Motor neuron (in vitro differentiated cells): ENCODE data around the gene MGP. TPM values are rescaled to one million over a fixed set of nuclear protein-coding genes. Genes with fewer than 3 reads are reported as not detected.
A peak's percentile ranks its signal among the peaks of the same experiment; 100 is the strongest.

Experiments
- ATAC-seq, 8 experiments: fragments of 200-7000 bp; cut with Tn5 transposase; replicated peaks in 6 of 8; 2 replicates each; pipeline ENCODE4 v1.8.0; 2021; ENCODE audit warnings: mild to moderate bottlenecking in 8 of 8, moderate library complexity in 8 of 8
- H3K27ac ChIP-seq, 2 donors: fragments of 250-450 bp; sonication (Bioruptor Pico); 2 replicates each; pipeline ENCODE4 v1.9.0; 2021; ENCODE audit warnings: antibody characterized with exemption in 2 of 2, mild to moderate bottlenecking in 2 of 2, moderate library complexity in 1 of 2
- H3K4me1 ChIP-seq, 2 donors: fragments of 250-450 bp; sonication (Bioruptor Pico); replicated peaks in 1 of 2; 2 replicates each; pipeline ENCODE4 v1.6.1; 2021; ENCODE audit warnings: antibody characterized with exemption in 2 of 2, mild to moderate bottlenecking in 2 of 2, moderate library complexity in 1 of 2
- H3K4me3 ChIP-seq, 5 donors: fragments of 250-450 bp; sonication (Bioruptor Pico); 2 replicates each; pipeline ENCODE4 v1.9.0; 2021; ENCODE audit warnings: antibody characterized with exemption in 5 of 5, mild to moderate bottlenecking in 5 of 5, moderate library complexity in 4 of 5
- WGBS, 10 experiments: fragments of 450-650 bp; shearing (Covaris generic); methylation state at CpG; one replicate each; pipeline ENCODE4 v1.0.0; 2022; 5-methylcytosine and 5-hydroxymethylcytosine counted together
- in situ Hi-C, 9 experiments: fragments of 400-800 bp; cut with MboI; loops; one replicate each; pipeline ENCODE4 v1.15.0; 2021; ENCODE audit warnings: low sequenced_read_pairs in 9 of 9, low pct_unique_long_range_greater_than_20kb in 2 of 9; ENCODE audit not compliant: unreplicated experiment in 9 of 9
- total RNA-seq, 8 experiments: library from RNA; unstranded; fragments of 300-600 nt; gene quantifications; 2 replicates each; pipeline versions ENCODE4 v1.2.3 to v1.2.4, GENCODE V29; 2022

MGP gene
- total RNA-seq, 8 experiments from 2014 or later: 0.05 to 532 (median 26.8) TPM; not detected in 1

DNA sequence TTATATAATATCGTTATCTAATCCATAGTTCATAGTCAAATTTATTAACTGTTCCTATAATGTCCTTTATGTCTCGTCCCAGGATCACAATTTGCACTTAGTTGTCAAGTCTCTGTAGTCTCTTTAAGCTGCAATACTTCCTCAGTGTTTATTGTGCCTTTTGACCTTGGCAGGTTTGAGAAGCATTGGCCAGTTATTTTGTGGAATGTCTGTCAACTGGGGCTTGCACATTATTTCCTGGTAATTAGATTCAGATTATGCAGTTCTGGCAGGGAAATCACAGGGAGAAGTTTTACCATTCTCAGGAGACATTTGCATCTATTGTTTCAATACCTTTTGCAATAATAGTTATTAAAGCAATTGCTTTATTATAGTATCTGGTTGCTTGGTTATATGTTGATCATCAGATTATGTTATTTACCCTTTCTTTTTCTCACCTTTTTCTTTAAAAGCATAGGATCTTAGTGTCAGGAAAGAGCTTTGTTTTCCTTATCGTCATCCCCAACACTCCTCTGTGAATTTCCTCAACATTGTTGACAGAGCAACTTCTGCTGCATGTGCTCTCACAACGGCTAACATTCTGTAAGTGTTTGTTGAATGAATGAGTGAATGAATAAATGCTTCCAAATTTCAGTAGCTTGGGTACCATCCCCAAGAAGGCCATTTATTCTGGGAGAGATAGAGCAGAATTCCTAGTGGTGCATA, 38.6 kb downstream of the MGP start:
- 18 to 93% (median 78%) methylated on average over 2 to 4 of the region's 4 CpGs for WGBS, 10 experiments
- in situ Hi-C loops: loop anchor here in 6 of 9 experiments (10.0 to 25.0 kb wide), 5 partner anchors 140 to 690 kb away; partner anchors contain the start of gene RERG (in 4 of the 6)
- no peak overlapping the region for H3K4me3 ChIP-seq
- H3K27ac ChIP-seq: no peak overlapping the region
- ATAC-seq: no peak
- peaks cover 4% of the 10 kb centered on the region in 2 donors for H3K4me1 ChIP-seq

DNA sequence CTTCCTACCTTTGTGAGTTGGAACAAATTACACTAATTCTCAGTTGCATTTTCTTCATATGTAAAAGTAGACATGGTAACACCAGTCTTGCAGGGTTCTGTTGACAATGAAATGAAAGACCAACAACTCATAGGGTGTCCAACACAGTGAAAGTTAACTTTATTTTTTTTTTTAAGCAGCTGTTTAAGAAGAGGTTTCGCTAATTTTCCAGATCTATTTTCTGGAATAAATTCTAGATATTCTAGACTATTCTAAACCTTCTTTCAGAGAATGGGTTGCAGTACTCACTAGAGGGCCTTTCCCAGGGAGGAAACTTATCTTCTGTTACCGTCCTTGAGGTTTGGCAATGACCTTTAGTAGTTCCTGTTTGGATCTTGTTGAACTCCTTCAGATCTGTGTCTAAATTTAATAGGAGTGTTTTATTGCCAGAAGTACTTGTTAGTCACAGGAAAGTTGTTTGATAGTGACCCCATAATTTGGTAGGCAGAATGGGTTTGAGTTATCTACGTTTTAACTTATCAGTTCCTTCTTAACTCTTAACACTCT, 39.5 kb downstream of the MGP start:
- H3K4me1 ChIP-seq: peaks cover 4% of the 10 kb centered on the region in 2 donors
- no peak overlapping the region for H3K27ac ChIP-seq
- in situ Hi-C loops: loop anchor here in 6 of 9 experiments (10.0 to 25.0 kb wide), 5 partner anchors 141 to 691 kb away; partner anchors contain the start of gene RERG (in 4 of the 6)
- ATAC-seq: no peak
- H3K4me3 ChIP-seq: no peak overlapping the region
- WGBS, 10 experiments: 39 to 100% (median 87%) methylated on average over 1 to 3 of the region's 3 CpGs

DNA sequence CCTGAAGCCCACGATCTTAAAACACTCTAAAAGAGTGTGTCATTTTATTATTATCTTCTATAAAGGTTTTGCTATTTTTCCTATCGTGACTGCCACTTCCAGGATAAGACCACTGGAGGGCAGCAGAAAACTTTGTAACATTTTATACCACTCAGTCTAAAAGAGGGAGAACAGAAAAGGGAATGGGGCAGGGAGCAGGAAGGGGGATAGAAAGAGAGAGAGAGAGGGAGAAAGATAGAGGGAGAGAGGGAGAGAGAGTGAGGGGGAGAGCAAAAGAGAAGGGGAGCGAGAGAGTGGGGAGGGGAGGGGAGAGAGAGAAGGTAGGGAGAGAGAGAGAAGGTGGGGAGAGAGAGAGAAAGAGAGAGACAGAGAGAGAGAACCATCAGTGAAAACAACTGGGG, 40.3 kb downstream of the MGP start:
- WGBS, 10 experiments: 0% methylated on average over 1 to 3 of the region's 3 CpGs; no CpG with 5 or more reads in 1 of the 10 experiments
- peak; percentile 23 to 67 (median 47) for ATAC-seq
- no peak overlapping the region for H3K4me3 ChIP-seq
- peaks cover 4% of the 10 kb centered on the region in 2 donors for H3K4me1 ChIP-seq
- no peak overlapping the region for H3K27ac ChIP-seq
- in situ Hi-C loops: loop anchor here in 6 of 9 experiments (10.0 to 25.0 kb wide), 5 partner anchors 142 to 692 kb away; partner anchors contain the start of gene RERG (in 4 of the 6)

- in situ Hi-C loops: loop anchor here in 6 of 9 experiments (10.0 to 25.0 kb wide), 5 partner anchors 143 to 693 kb away; partner anchors contain the start of gene RERG (in 4 of the 6)
- Histone ChIP-seq H3K4me1 (peaks cover 4% of the 10 kb centered on the region in 2 donors), H3K4me3 (no peak overlapping the region), H3K27ac (no peak overlapping the region)
- no peak for ATAC-seq
Measured at GRCh38 chr12:14844401-14844800, 41.3 kb downstream of the MGP start.

- no peak within 1 kb of the TSS for H3K27ac ChIP-seq
- H3K4me1 ChIP-seq: peaks cover 4% of the 10 kb centered on the region in 2 donors
- no peak for ATAC-seq
- no peak within 1 kb of the TSS for H3K4me3 ChIP-seq
- 13 to 99% (median 89%) methylated on average over 1 to 10 of the region's 10 CpGs; no CpG with 5 or more reads in 2 of the 10 experiments for WGBS, 10 experiments
- in situ Hi-C loops: loop anchor here in 6 of 9 experiments (10.0 to 25.0 kb wide), 5 partner anchors 144 to 694 kb away; partner anchors contain the start of gene RERG (in 4 of the 6)
Measured at GRCh38 chr12:14843425-14843887, 42.2 kb downstream of the MGP start, which contains the start of gene ART4. Gene ART4 (minus strand): TSS chr12:14843526. CDS start chr12:14843113, 413 bp downstream.

GRCh38 chr12:14842315-14842714, 43.3 kb downstream of the MGP start:
- ATAC-seq: no peak
- in situ Hi-C loops: loop anchor here in 6 of 9 experiments (10.0 to 25.0 kb wide), 5 partner anchors 145 to 695 kb away; partner anchors contain the start of gene RERG (in 4 of the 6)
- 63 to 100% (median 90%) methylated on average over 2 to 3 of the region's 3 CpGs; no CpG with 5 or more reads in 1 of the 10 experiments for WGBS, 10 experiments
- Histone ChIP-seq H3K4me3 (no peak overlapping the region), H3K4me1 (peaks cover 4% of the 10 kb centered on the region in 2 donors), H3K27ac (no peak overlapping the region)

- peaks cover under 1 to 2% of the 10 kb centered on the region in 2 donors for H3K4me1 ChIP-seq
- H3K27ac ChIP-seq: no peak overlapping the region
- peak in 3 of 8 experiments; percentile 30 to 91 (median 91) for ATAC-seq
- H3K4me3 ChIP-seq: no peak overlapping the region
- 0 to 100% (median 70%) methylated on average over 1 to 3 of the region's 3 CpGs; no CpG with 5 or more reads in 2 of the 10 experiments for WGBS, 10 experiments
- in situ Hi-C loops: loop anchor here in 6 of 9 experiments (10.0 to 25.0 kb wide), 5 partner anchors 146 to 696 kb away; partner anchors contain the start of gene RERG (in 4 of the 6)
Measured at GRCh38 chr12:14841761-14842160, 43.9 kb downstream of the MGP start.

DNA sequence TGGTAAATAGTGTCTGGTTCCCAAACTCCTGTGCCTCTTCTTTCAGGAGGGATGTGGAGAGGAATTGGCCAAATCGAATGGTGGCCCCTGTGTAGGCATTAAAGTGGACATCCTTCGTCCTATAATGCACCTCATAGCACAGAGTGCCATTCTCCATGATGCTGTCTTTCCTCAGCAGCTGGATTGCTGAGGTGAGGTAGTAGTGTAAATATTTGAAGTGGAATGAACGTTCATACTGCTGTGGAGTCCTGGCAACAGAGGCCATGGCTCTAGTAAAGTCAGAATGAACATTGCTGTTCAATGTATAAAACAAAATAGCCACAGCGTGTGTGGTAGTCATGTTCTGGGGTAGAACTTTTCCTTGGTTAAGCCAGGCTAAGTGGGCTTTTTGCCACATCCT, 45.0 kb downstream of the MGP start:
- Histone ChIP-seq H3K4me1 (no peaks in the 10 kb centered on the region), H3K27ac (no peak overlapping the region), H3K4me3 (no peak overlapping the region)
- peak in 2 of 8 experiments; percentile 18 to 93 for ATAC-seq
- in situ Hi-C loops: loop anchor here in 6 of 9 experiments (10.0 to 25.0 kb wide), 5 partner anchors 147 to 697 kb away; partner anchors contain the start of gene RERG (in 4 of the 6)
- WGBS, 10 experiments: 0 to 100% (median 65%) methylated on average over 1 to 4 of the region's 4 CpGs; no CpG with 5 or more reads in 3 of the 10 experiments

GRCh38 chr12:14839262-14839661, 46.4 kb downstream of the MGP start:
- 83 to 100% (median 100%) methylated on average over 1 of the region's 1 CpG; no CpG with 5 or more reads in 4 of the 10 experiments for WGBS, 10 experiments
- no peak overlapping the region for H3K4me3 ChIP-seq
- no peak for ATAC-seq
- H3K4me1 ChIP-seq: peaks cover 9 to 10% of the 10 kb centered on the region in 2 donors
- in situ Hi-C loops: loop anchor here in 6 of 9 experiments (25.0 kb wide), 4 partner anchors 148 to 698 kb away; partner anchors contain the start of gene RERG (in 4 of the 6)
- H3K27ac ChIP-seq: no peak overlapping the region

DNA sequence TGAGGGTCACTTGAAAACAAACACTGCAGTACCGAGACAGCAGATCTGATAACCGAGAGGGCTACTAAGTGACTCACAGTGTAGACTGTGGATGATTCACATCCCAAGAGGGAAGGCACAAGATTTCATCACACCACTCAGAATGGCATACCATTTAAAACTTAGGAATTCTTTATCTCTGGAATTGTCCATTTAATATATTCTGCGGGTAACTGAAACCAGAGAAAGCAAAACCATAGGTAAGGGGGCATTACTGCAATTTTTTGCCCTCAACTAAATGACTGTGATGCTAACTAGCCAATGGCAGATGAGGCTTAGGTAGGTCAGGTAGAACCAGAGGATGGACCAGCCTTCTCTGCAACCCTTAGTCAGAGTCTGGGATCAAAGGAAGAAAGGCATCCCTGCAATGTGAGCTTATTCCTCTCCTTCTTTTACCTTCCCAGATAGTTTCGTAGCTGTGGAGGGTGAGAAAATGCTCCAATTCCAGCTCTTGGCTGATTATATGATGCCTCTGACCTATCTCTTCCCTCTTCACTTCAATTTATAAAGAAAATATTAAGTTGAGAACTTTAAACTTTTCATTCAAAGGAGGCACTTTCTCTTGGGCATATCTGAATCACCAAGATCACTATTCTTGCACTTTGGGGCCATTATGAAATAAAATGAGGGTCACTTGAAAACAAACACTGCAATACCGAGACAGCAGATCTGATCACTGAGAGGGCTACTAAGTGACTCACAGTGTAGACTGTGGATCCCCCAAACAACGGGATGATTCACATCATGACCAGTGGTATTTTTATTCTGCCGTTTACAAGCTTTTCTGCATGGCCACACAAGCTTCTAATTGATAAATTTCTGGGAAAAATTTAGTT, 49.1 kb downstream of the MGP start:
- WGBS, 10 experiments: 5 to 90% (median 73%) methylated on average over 2 to 7 of the region's 7 CpGs
- H3K4me3 ChIP-seq: no peak overlapping the region
- peak in 3 of 8 experiments; percentile 41 to 100 (median 98) for ATAC-seq
- H3K4me1 ChIP-seq: peaks cover 13 to 15% of the 10 kb centered on the region in 2 donors
- H3K27ac ChIP-seq: no peak overlapping the region
- in situ Hi-C loops: loop anchor here in 6 of 9 experiments (25.0 kb wide), 4 partner anchors 151 to 701 kb away; partner anchors contain the start of gene RERG (in 4 of the 6)

- ATAC-seq: peak in 2 of 8 experiments; percentile 40 to 49
- peaks cover 13 to 15% of the 10 kb centered on the region in 2 donors for H3K4me1 ChIP-seq
- in situ Hi-C loops: loop anchor here in 6 of 9 experiments (25.0 kb wide), 4 partner anchors 153 to 703 kb away; partner anchors contain the start of gene RERG (in 4 of the 6)
- H3K4me3 ChIP-seq: no peak overlapping the region
- no peak overlapping the region for H3K27ac ChIP-seq
Measured at GRCh38 chr12:14834509-14834908, 51.1 kb downstream of the MGP start.

DNA sequence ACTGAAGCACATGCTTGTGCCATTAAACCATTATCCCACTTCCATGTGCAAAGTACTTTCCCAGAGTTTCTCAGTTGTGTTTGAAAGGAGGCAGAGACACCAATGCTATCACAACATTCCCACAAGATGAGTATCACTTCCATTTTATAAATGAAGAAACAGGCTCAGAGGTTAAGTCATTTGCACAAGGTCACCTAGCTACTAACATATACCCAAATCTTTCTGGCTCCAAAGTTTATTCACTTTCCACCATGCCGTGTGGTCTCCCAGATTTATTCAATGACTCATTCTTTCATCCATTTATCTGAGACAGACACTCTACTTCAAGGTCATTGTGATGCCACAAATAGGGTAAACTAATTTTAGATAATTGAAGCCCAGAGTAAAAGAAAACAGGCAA, 51.7 kb downstream of the MGP start:
- in situ Hi-C loops: loop anchor here in 6 of 9 experiments (25.0 kb wide), 4 partner anchors 153 to 703 kb away; partner anchors contain the start of gene RERG (in 4 of the 6)
- peak in 3 of 8 experiments; percentile 19 to 64 (median 27) for ATAC-seq
- Histone ChIP-seq H3K4me1 (peaks cover 13 to 15% of the 10 kb centered on the region in 2 donors), H3K27ac (no peak overlapping the region), H3K4me3 (no peak overlapping the region)
- WGBS, 10 experiments: 0 to 71% (median 40%) methylated on average over 1 of the region's 1 CpG; no CpG with 5 or more reads in 3 of the 10 experiments
